Measurements from ENCODE around the gene SAYSD1.

SAYSD1 gene

GRCh38 chr6:39114388-39114703 lies 640 bp downstream of the SAYSD1 start:
- in situ Hi-C loops (cut with HindIII; ENCODE audit: low pct_ligation_motif_present, low pct_unique_long_range_greater_than_20kb, low sequenced_read_pairs), result no loop called here
- DNase-seq, result no peak

GRCh38 chr6:39113788-39114187 lies 1.2 kb downstream of the SAYSD1 start:
- DNase-seq, result no peak
- in situ Hi-C loops (cut with HindIII; ENCODE audit: low pct_ligation_motif_present, low pct_unique_long_range_greater_than_20kb, low sequenced_read_pairs), result no loop called here

- in situ Hi-C loops (cut with HindIII; ENCODE audit: low pct_ligation_motif_present, low pct_unique_long_range_greater_than_20kb, low sequenced_read_pairs), result no loop called here
- no peak for DNase-seq
These were observed 3.7 kb downstream of the SAYSD1 start for GRCh38 chr6:39111280-39111679.

GRCh38 chr6:39108041-39108839 lies 6.7 kb downstream of the SAYSD1 start:
- in situ Hi-C loops (cut with HindIII; ENCODE audit: low pct_ligation_motif_present, low pct_unique_long_range_greater_than_20kb, low sequenced_read_pairs), result no loop called here
- no peak for DNase-seq

GRCh38 chr6:39107641-39108040 lies 7.3 kb downstream of the SAYSD1 start:
- in situ Hi-C loops (cut with HindIII; ENCODE audit: low pct_ligation_motif_present, low pct_unique_long_range_greater_than_20kb, low sequenced_read_pairs), result no loop called here
- DNase-seq, result no peak

GRCh38 chr6:39107034-39107433 lies 8.0 kb downstream of the SAYSD1 start:
- in situ Hi-C loops (cut with HindIII; ENCODE audit: low pct_ligation_motif_present, low pct_unique_long_range_greater_than_20kb, low sequenced_read_pairs), result no loop called here

GRCh38 chr6:39104528-39104927 lies 10.5 kb downstream of the SAYSD1 start:
- DNase-seq, result no peak
- in situ Hi-C loops (cut with HindIII; ENCODE audit: low pct_ligation_motif_present, low pct_unique_long_range_greater_than_20kb, low sequenced_read_pairs), result no loop called here

More at GRCh38 chr6:39107034-39107433, 8.0 kb downstream of the SAYSD1 start:
- DNase-seq, result no peak

- in situ Hi-C loops (cut with HindIII; ENCODE audit: low pct_ligation_motif_present, low pct_unique_long_range_greater_than_20kb, low sequenced_read_pairs), result no loop called here
- no peak for DNase-seq
These were observed 12.2 kb downstream of the SAYSD1 start for GRCh38 chr6:39102821-39103136.

GRCh38 chr6:39102071-39102820 lies 12.7 kb downstream of the SAYSD1 start:
- DNase-seq, result peak; percentile 61

GRCh38 chr6:39100358-39100757 lies 14.6 kb downstream of the SAYSD1 start:
- in situ Hi-C loops (cut with HindIII; ENCODE audit: low pct_ligation_motif_present, low pct_unique_long_range_greater_than_20kb, low sequenced_read_pairs), result no loop called here
- DNase-seq, result no peak

More at GRCh38 chr6:39102071-39102820, 12.7 kb downstream of the SAYSD1 start:
- in situ Hi-C loops (cut with HindIII; ENCODE audit: low pct_ligation_motif_present, low pct_unique_long_range_greater_than_20kb, low sequenced_read_pairs), result no loop called here

- in situ Hi-C loops (cut with HindIII; ENCODE audit: low pct_ligation_motif_present, low pct_unique_long_range_greater_than_20kb, low sequenced_read_pairs), result no loop called here
- no peak for DNase-seq
These were observed 19.4 kb downstream of the SAYSD1 start for GRCh38 chr6:39095578-39095977.

GRCh38 chr6:39093149-39093708 lies 21.8 kb downstream of the SAYSD1 start:
- no peak for DNase-seq
- in situ Hi-C loops (cut with HindIII; ENCODE audit: low pct_ligation_motif_present, low pct_unique_long_range_greater_than_20kb, low sequenced_read_pairs), result no loop called here

GRCh38 chr6:39092124-39092523 lies 22.9 kb downstream of the SAYSD1 start:
- in situ Hi-C loops (cut with HindIII; ENCODE audit: low pct_ligation_motif_present, low pct_unique_long_range_greater_than_20kb, low sequenced_read_pairs), result no loop called here
- DNase-seq, result peak; percentile 14

GRCh38 chr6:39091220-39091619 lies 23.8 kb downstream of the SAYSD1 start:
- in situ Hi-C loops (cut with HindIII; ENCODE audit: low pct_ligation_motif_present, low pct_unique_long_range_greater_than_20kb, low sequenced_read_pairs), result no loop called here
- no peak for DNase-seq

GRCh38 chr6:39090036-39090435 lies 24.9 kb downstream of the SAYSD1 start:
- no peak for DNase-seq
- in situ Hi-C loops (cut with HindIII; ENCODE audit: low pct_ligation_motif_present, low pct_unique_long_range_greater_than_20kb, low sequenced_read_pairs), result no loop called here

- DNase-seq, result peak; percentile 48
- in situ Hi-C loops (cut with HindIII; ENCODE audit: low pct_ligation_motif_present, low pct_unique_long_range_greater_than_20kb, low sequenced_read_pairs), result no loop called here
These were observed 26.7 kb downstream of the SAYSD1 start for GRCh38 chr6:39088331-39088730.

- in situ Hi-C loops (cut with HindIII; ENCODE audit: low pct_ligation_motif_present, low pct_unique_long_range_greater_than_20kb, low sequenced_read_pairs), result no loop called here
- no peak for DNase-seq
These were observed 27.8 kb downstream of the SAYSD1 start for GRCh38 chr6:39087197-39087596.

GRCh38 chr6:39086711-39087110 lies 28.3 kb downstream of the SAYSD1 start:
- DNase-seq, result no peak
- in situ Hi-C loops (cut with HindIII; ENCODE audit: low pct_ligation_motif_present, low pct_unique_long_range_greater_than_20kb, low sequenced_read_pairs), result no loop called here

GRCh38 chr6:39086294-39086693 lies 28.7 kb downstream of the SAYSD1 start:
- no peak for DNase-seq
- in situ Hi-C loops (cut with HindIII; ENCODE audit: low pct_ligation_motif_present, low pct_unique_long_range_greater_than_20kb, low sequenced_read_pairs), result no loop called here

All from ACHN (cell line).